Right forelimb (tissue), 1 donor: Measurements from ENCODE around the gene ABCC6.
"Not testable (repeated sequence)": the region's sequence is repeated elsewhere in the genome, so short reads cannot be mapped to it uniquely, and the experiment has no call there.

Experiments
- DNase-seq: peaks from one replicate; pipeline ENCODE4 v3.0.0-alpha.2; 2018

ABCC6 gene

DNA sequence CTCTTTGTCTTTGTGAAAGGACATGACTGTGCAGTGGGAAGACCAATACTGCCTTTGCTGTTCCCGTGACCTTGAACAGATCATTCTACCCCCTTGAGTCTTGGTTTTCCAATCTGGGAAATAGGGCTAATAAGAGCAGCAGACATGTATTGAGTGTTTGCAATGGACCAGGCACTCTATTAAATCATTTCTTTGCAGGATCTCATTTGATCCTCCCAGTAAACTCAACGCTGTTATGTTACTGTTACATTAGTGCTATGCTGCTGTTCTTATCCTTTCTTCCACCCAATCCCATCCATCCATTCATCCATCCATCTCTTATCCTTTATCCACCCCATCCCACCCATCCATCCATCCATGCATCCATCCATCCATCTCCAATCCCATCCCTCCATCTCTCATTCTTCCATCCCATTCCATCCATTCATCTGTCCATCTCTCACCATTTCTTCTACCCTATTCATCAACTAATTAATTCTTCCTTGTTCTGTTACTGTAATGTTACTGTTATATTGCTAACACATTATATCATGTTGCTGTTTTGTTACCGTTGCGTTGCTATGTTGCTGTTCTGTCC is 65.1 kb downstream of the ABCC6 start:
- no peak for DNase-seq

DNA sequence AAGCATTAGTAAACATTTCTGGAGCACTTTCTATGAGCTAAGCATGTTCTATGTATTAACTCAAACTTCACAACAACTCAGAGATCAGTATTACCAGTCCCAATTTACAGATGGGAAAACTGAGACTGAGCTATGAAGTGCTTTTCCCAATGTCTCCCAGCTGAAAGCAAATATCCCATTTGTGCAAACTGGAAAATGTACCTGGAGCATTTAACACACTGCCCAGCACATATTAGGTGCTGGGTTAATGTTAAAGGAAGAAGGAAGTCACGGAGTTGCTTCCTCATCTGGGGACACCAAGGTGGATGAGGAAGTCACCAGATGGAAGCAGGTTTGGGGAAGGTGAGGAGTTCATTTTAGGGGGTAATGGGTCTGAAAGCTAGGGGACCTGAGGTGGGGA is 66.1 kb downstream of the ABCC6 start:
- no peak for DNase-seq

DNA sequence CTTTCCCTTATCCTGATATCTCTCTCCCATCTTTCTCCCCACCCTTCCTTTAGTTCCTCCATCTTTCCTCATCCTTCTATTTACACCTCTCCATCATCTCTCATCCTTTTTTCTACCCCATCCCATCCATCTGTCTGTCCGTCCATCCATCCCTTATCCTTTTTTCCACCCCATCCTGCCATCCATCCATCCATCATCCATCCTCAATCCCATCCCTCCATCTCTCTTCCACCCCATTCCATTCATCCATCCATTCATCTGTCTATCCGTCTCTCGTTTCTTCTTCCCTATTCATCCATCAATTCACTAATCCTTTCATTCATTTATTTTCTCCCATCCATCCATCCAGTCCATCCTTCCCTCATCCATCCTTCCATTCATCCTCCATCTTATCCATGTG is 68.1 kb downstream of the ABCC6 start:
- DNase-seq: no peak

DNA sequence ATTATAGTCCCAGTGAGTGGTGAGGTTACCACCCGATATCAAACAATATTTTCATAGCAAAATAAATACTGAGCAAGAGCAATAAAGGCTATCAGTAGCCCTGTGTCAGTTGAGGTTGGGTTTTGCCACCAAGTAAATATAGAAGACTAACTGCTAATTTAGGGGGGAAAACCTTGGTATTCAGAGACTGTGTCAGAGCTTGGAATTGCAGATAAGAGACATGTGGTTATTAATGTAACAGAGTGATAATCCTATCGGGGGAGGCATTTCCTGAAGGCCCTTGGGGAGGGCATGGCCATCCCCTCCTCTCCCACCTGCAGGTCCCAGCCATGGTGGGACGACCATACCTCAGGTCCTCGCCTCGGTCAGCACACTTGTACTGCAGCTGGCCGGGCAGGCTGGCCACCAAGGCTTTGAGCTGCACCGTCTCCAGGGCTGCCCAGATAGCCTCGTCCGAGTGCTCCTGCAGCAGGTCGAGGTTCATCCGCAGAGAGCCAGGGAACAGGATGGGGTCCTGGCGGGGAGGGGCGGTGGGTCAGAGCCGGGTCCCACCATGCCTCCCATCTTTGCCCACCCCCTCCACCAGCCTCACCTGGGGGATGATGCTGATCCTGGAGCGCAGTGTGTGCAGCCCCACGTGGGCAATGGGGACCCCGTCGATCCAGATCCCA is 68.9 kb downstream of the ABCC6 start:
- no peak for DNase-seq

DNA sequence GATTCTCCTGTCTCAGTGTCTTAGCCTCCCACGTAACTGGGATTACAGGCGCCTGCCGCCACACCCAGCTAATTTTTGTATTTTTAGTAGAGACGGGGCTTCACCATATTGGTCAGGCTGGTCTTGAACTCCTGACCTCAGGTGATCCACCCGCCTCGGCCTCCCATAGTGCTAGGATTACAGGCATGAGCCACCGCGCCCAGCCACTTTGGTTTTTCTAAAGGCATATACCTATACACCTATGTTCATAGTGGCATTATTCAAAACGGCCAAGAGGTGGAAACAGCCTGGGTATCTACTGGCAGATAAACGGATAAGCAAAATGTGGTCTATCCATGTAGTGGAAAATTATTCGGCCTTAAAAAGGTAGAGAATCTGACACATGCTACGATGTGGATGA is 70.3 kb downstream of the ABCC6 start:
- not testable (repeated sequence) for DNase-seq

DNA sequence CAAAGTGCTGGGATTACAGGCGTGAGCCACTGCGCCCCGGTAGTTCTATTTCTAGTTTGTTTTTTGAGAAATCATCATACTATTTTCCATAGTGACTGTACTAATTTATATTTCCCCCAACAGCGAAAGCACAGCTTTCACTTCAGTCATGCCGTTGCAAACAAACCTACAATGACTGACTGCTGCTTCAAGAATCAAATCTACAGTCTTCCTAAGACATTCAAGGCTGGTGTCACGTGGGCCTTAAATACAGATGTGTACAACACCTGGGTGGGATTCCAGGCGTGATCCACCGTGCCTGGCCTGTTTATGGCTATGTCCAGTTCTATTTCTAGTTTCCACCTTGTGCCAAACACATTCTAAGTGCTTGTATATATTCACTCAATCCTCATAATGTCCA is 72.0 kb downstream of the ABCC6 start:
- DNase-seq: no peak

DNA sequence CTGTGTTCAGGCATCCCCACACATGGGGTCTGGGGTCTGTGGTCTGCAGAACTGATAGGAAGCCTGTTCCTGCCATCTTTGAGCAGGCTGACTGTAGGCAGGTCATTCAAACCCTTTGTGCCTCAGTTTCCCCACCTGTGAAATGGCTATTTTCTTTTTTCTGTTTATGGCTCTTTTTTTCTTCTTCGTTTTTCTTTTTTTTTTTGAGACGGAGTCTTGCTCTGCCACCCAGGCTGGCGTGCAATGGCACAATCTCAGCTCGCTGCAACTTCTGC is 72.5 kb downstream of the ABCC6 start:
- no peak for DNase-seq

DNA sequence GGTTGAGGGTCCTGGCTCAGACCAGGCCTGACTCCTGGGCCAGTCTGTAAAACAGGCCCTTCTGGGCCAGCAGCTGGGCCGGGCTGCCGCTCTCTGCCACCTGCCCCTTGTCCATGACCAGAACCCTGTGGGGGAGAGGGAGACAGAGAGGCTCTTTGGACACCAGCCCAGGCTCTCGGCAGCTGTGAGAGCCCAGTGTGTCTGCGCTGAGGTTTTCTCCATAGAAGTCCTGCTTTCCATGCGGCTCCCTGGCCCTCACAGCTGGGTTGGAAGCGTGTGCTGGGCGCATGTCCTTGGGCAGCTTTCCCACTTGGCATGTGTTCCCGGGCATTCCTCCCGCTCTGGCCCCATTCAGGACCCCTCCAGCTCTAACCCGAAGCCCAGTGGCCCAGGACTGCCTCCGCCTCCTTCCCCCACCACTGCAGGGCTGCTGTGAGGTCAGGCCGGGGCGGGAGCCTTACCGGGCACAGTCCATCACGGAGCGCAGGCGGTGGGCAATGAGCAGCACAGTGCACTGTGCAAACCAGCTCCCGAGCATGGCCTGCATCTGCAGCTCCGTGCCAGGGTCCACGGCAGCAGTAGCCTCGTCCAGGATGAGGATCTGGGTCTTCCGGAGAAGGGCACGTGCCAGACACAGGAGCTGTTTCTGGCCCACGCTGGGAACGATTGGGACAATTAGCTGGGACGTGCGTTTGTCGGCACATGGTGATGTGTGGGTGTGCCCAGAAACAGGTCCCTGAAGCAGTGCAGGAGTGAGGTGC is 73.0 kb downstream of the ABCC6 start:
- DNase-seq: peak; percentile 91

DNA sequence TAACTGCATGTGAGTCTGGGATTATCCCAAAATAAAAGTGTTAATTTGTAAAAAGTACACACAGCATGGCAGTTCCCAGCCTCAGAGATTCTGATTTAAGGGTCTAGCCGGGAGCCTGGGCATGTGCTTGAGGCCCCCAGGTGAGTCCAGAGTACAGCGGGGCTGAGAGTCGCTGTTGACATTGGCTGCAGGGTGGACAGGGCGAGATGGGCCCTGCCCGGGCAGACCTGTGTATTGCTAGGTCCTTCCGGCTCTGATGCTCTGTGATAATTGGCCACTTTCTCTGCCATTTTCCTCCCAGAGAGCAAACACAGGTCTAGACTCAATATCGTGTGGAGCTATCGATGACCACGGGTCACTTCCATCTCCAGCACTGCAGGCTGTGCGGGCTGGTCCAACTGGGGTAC is 73.6 kb downstream of the ABCC6 start:
- no peak for DNase-seq

DNA sequence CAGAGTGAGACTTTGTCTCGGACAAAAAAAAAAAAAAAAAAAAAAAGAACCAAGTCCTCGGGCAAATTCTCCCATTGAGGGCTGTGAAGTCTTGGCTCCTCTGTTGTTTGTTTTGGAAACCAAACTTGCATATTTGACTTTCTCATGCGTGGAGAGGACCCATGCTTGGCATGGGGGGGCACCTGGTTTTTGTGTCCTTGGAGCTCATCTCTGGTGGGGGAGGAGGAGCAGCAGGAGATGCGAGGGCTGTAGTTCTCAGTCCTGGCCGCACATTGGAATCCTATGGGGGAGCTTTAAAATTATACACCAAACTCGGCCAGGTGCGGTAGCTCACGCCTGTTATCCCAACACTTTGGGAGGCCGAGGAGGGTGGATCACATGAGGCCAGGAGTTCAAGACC is 74.5 kb downstream of the ABCC6 start:
- DNase-seq: no peak

DNA sequence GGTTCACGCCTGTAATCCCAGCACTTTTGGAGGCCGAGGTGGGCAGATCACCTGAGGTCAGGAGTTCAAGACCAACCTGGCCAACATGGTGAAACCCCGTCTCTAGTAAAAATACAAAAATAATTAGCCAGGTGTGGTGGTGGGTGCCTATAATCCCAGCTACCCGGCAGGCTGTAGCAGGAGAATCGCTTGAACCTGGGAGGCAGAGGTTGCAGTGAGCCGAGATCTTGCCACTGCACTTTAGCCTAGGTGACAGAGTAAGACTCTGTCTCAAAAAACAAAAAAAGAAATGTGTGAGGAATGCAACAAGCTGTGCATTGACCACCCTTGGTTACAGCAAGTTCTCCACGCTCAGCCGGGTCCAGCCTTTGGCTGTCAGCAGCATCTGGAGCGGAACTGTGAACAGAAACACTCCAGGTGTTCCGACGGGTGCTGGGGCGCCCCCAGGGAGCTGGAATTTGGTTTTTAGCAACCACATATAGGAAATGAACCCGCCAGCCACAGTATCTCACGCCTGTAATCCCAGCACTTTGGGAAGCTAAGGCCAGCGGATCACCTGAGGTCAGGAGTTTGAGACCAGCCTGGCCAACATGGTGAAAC is 75.2 kb downstream of the ABCC6 start:
- DNase-seq: not testable (repeated sequence)

DNA sequence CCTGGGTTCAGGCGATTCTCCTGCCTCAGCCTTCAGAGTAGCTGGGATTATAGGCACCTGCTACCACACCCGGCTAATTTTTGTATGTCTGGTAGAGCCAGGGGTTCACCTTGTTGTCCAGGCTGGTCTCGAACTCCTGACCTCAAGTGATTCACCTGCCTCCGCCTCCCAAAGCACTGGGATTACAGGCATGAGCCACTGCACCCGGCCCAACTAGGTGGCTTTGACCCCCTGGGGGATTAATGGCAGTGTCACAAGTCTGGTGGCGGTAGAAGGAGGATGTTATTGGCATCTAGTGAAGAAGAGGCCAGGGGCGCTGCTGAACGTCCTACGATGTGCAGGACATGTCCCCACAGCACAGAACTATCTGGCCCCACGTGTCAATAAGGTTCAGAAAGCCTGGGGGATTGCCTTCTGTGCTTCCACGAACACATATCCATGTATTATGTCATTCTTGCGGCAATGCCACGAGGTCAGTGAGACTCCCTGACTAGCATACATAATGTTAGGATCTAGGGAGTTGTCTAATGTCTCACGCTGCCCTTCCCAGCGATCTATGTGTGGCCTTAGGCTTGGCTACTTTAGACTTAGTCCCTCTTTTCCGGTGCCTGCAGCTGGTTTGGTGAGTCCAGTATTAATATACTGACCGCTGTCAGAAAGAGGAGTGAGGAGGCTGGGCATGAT is 75.8 kb downstream of the ABCC6 start:
- DNase-seq: no peak

DNA sequence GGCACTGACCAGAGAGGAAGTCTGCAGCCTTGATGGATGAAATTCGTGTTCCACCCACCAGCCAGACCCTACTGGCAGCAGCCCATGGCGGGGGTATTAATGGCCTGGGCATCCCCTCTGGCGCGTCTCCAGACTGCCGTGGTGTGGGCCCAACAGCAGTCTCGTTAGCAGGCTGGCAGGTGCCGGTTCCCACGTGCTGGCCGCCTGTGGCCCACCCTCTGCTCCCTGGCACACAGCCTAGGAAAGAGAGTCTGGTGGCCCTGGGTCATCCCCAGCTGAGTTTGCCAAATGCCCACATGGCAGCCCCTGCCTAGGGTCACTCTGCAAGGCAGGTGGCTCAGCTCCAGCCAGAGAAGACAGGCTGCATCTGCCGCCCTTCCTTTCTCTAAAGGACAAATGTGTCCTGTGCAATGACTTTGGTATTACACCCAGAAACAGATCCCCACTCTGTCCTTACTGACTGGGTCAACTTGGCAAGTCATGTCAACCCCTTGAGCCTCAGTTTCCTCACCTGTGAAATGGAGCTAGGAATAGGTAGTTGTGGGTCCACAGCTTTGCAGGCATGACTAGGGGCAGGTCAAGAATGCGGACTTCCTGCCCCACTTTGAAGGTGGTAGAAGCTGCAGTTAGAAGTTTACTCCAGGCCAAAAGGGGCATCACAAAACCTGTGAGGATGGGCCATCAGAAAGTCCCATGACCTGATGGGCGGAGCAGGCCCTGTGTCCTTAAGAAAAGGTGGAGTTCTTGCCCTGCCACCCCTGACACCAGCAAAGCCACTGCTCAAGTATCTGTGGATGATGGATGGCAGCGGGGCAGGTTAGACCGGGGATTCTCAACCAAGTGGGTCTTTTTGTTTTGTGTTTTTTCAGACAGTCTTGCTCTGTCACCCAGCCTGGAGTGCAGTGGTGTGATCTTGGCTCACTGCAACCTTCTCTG is 76.6 kb downstream of the ABCC6 start:
- peak; percentile 52 for DNase-seq

DNA sequence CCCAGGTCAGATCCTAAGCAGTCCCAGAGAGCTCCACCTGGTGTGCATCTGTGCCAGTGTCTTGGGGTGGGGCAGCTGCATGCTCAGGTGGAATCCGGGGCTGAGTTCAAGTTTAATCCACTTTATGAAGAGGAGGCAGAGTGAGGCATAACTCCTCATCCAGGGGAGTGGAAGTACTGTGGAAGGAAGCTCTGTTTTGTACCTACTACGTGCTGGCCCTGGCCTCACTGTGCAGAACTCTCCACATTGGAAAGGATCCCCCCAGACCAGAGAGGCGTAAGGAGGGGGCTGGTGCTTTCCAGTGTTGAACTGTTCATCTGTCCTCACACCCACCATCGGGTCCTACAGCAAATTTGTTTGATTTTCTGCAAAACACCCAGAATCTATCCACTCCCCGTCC is 78.0 kb downstream of the ABCC6 start:
- no peak for DNase-seq

DNA sequence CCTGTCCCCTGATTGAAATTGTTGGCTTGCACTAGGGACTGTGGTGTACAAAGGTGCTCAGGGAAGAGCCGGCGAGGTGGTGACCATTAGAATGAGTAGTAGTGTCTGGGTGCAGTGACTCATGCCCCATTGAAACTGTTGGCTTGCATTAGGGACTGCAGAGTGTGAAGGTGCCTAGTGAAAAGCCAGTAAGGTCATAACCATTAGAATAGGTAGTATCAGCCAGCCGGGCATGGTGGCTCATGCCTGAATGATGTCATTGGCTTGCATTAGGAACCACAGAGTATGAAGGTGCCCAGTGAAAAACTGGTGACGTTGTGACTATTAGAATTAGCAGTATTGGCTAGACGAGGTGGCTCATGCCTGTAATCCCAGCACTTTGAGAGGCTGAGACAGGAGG is 78.9 kb downstream of the ABCC6 start:
- DNase-seq: no peak

DNA sequence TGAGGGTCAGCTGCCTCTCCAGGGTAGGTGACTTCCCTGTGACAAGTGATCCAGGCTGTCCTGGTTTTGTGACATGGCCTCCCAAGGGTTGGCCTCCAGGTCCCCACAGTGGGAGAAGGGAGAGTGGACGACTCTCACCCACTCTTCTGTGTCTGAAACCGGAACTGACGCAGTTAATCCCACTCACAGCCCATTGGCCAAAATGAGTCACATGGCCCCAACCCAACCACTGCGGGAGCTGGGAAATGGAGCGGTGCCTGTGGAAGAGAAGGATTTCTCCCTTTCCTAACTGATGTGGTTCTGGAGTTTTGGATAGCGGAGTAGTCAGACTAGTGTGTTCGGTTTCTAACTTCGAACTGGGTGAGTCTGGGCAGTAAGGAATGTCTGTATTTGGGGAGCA is 79.4 kb downstream of the ABCC6 start:
- no peak for DNase-seq

DNA sequence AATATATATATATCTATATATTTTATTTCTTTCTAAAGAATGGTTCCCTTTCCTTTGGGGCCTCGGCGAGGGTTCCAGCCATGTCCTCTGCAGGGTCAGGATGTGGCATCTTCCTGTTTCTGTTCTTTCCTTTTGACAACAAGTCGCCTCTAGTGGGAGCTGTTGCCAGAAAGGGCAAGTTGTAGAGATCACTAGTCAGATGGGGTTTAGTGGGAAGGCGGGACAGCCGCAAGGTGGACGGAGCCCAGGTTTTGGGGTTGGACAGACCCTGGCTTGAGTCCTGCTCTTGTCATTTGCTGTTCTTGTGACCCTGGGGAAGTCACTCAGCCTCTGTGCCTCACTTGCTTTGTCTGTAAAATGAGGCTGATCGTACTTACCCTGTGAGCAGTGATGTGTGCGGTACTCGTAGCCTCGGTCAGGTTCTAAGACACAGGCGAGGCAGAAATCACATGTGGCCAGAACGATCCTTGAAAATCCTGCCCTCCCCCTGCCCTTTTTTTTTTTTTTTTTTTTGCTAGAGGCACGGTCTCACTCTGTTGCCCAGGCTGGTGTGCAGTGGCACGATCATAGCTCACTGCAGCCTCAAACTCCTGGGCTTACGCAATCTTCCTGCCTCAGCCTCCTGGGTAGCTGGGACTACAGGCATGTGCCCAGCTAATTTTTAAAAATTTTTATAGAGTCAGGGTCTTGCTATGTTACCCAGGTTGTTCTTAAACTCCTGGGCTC is 80.1 kb downstream of the ABCC6 start:
- DNase-seq: no peak

DNA sequence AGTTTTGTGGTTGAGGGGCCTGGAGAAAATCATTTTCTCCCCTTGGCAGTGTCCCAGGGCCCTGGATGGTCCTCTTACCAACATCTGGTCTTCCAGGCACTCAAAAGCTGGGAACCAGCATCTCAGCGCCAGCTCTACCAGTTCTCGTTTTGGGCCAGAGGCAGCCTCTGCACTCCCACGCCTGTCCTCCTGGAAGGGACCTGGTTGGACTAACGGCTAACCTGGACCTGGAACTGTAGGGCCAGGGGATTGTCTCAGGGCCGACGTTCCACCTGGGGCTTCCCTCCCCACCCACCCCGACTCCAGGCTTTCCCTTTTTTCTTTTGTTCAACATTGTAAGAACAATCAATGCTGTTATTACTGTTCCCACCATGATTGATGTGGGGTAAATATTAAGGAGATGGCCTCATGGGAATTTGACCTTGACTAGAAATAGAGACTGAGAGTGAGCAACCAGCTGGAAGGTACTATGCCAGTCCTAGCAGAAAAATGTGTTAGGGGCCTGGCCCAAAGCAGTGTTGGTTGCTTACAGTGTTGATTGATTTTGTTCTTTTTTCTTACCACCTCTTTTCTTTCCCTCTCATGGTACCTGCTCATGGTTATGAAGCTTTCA is 81.4 kb downstream of the ABCC6 start:
- no peak for DNase-seq

DNA sequence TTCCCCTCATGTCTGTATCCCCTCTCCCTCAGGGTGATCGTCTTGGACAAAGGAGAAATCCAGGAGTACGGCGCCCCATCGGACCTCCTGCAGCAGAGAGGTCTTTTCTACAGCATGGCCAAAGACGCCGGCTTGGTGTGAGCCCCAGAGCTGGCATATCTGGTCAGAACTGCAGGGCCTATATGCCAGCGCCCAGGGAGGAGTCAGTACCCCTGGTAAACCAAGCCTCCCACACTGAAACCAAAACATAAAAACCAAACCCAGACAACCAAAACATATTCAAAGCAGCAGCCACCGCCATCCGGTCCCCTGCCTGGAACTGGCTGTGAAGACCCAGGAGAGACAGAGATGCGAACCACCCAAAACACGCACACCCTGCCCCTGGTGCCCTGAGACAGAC is 82.2 kb downstream of the ABCC6 start:
- DNase-seq: no peak

DNA sequence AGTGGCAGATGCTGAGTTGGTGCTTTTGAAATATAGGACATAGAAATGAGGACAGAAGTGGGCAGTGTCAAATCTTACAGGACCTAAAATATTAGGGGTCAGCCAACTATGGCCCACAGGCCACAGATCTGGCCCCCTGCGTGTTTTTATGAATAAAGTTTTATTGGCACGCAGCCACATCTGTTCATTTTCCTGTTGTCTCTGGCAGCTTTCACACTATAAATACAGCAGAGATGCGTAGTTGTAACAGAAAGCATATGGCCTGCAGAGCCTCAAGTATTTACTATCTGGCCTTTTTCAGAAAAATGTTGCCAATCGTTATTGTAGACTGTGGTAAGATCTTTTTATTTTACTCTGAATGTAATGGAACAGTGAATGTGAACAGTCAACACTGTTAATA is 82.8 kb downstream of the ABCC6 start:
- DNase-seq: no peak

DNA sequence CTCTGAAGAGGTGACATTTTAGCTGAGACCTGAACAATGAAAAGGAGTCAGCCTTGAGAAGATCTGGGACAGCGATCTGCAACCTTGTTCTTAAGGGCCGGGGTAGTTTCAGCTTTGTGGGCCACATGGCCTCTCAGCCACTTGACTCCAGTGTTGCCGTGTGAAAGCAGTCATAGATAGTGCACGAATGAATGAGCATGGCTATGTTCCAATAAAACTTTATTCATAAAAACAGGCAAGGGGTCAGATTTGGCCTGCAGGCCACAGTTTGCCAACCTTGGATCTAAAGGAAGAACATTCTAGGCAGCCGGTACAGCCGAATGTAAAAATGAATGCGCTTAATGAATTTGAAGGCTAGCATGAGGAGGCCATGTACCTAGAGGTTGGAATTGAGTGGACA is 83.5 kb downstream of the ABCC6 start:
- DNase-seq: no peak
